Measurements from ENCODE around the gene LEO1.

GRCh38 chr15:51971032-51971374 is 575 bp downstream of the LEO1 start:
- TF ChIP-seq CTCF (IDR thresholded peaks at IDR 0.05): no peak
- no peak for TF ChIP-seq POLR2A (IDR thresholded peaks at IDR 0.05)

Data from heart left ventricle (tissue), 13 donors.